Measurements from ENCODE around the gene CSNK2B. TPM values are rescaled to one million over a fixed set of nuclear protein-coding genes. Genes with fewer than 3 reads are reported as not detected.

Gene CSNK2B
- total and polyA plus RNA-seq, 9 of the 15 experiments (the other 6 are each of a cell fraction or from before 2014, with no cell fraction given): 120 to 1,126 (median 529) TPM

- TF ChIP-seq CLOCK (CRISPR knock-in tag; IDR thresholded peaks at IDR 0.05; ENCODE audit: borderline replicate concordance): no peak
- no peak for TF ChIP-seq ZNF551 (CRISPR knock-in tag; IDR thresholded peaks at IDR 0.05)
- TF ChIP-seq NFIC (IDR thresholded peaks at IDR 0.05): no peak
- no peak for TF ChIP-seq U2AF2 (optimal IDR thresholded peaks at IDR 0.05; ENCODE audit: low read depth, low read length)
- TF ChIP-seq ZBTB8A (IDR thresholded peaks at IDR 0.05; ENCODE audit: partially characterized antibody): no peak
- TF ChIP-seq ZNF696 (CRISPR knock-in tag; conservative IDR thresholded peaks at IDR 0.05): 0 out of 2 replicates have a peak, but pooled peaks have one; percentile 1
- no peak for TF ChIP-seq FOXA1 (IDR thresholded peaks at IDR 0.05; ENCODE audit: borderline replicate concordance)
- TF ChIP-seq POLR3A (IDR thresholded peaks at IDR 0.05; ENCODE audit: borderline replicate concordance, extremely low read depth, insufficient read depth, insufficient read length): no peak
- peak; percentile 34; the same call in 1 of the 2 replicates for TF ChIP-seq ZNF444 (CRISPR knock-in tag; IDR thresholded peaks at IDR 0.05)
- TF ChIP-seq E2F8 (IDR thresholded peaks at IDR 0.05; ENCODE audit: low read depth, partially characterized antibody): peak; percentile 91
- no peak for TF ChIP-seq ZNF311 (CRISPR knock-in tag; IDR thresholded peaks at IDR 0.05)
- no peak for TF ChIP-seq STAG1 (CRISPR knock-in tag; IDR thresholded peaks at IDR 0.05; ENCODE audit: borderline replicate concordance)
- TF ChIP-seq HDAC2 (IDR thresholded peaks at IDR 0.05): peak; percentile 89
- no peak for TF ChIP-seq KLF16 (IDR thresholded peaks at IDR 0.05)
- TF ChIP-seq TGIF2 (CRISPR knock-in tag; IDR thresholded peaks at IDR 0.05): no peak
- TF ChIP-seq ZBTB7A (IDR thresholded peaks at IDR 0.05; ENCODE audit: borderline replicate concordance, control insufficient read depth, low read depth, low read length): peak; percentile 95
- no peak; the same call in 1 of the 2 replicates for TF ChIP-seq ZBTB17 (CRISPR knock-in tag; IDR thresholded peaks at IDR 0.05)
- peak; percentile 61 for TF ChIP-seq KAT2B (IDR thresholded peaks at IDR 0.05; ENCODE audit: low read depth, low read length)
- no peak for TF ChIP-seq ZFP1 (CRISPR knock-in tag; IDR thresholded peaks at IDR 0.05)
- no peak for TF ChIP-seq TAF9B (IDR thresholded peaks at IDR 0.05; ENCODE audit: partially characterized antibody)
- TF ChIP-seq XRCC4 (IDR thresholded peaks at IDR 0.05; ENCODE audit: extremely low read depth, insufficient read depth, insufficient read length): no peak
- TF ChIP-seq XRCC3 (IDR thresholded peaks at IDR 0.05): no peak
- peak; percentile 48 for TF ChIP-seq ZNF436 (CRISPR knock-in tag; IDR thresholded peaks at IDR 0.05)
- no peak for TF ChIP-seq TEAD4 (IDR thresholded peaks at IDR 0.05; ENCODE audit: low read length)
- TF ChIP-seq TEAD4 (CRISPR knock-in tag; IDR thresholded peaks at IDR 0.05; ENCODE audit: borderline replicate concordance): no peak
These were observed at the start of gene CSNK2B (continued) for GRCh38 chr6:31665501-31666336.
